GM19452 (cell line): Measurements from ENCODE around the gene ZSCAN1.

Experiments used
- ATAC-seq: cut with Tn5 transposase; IDR thresholded peaks from one replicate; pipeline ENCODE4 v1.9.1; 2021; ENCODE audit not compliant: unreplicated experiment

ZSCAN1 gene

DNA sequence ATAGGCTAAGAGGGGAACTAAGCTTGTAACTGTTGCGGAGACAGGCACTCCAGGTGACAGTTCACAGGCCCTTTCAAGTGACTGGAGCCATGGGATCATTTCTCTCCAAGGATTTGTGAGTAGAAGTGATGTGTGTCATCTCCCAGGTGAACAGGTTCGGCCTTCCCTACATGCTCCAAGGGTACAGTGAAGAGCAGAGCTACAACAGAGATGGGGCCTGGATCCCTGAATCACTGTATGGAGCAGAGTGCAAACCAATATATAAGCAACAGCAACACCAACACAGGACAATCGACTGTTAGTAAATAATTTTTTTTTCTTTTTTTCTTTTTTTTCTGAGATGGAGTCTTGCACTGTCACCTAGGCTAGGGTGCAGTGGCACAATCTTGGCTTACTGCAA lies 49.2 kb downstream of the ZSCAN1 start:
- no peak for ATAC-seq

DNA sequence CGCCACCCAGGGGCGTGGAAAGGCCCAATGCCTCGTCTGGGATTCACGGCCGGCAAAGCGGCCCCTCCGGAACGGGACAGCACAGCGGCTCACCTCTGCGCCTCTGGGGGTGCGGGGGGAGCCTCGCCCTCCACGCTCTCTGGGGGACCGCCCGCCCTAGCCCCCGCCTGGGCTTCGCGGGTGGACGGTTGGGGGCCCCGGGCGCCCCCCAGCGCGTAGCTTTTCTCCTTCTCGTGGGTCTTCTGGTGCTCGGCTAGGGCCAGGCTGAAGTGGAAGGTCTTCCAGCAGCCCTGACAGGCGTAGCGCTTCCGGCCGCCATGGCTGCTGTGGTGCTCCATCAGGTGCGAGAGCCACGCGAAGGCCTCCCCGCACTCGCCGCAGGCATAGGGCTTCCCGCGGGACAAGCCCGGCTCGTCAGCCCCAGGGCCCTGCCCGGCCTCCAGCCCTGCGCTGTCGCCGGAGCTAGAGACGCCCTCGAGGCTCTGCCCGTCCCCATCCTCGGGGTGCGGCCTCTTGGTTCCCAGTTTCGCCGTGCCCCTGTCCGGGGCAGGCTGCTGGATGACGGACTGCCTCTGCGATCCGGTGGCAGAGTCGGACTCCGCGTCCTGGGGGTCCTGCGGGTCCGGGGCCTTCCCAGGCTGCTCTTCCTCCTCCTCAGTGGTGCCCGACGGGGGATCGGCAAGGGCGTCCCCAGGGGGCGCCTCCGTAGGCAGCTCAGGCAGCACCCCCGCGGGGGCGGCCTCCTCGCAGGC lies 50.9 kb downstream of the ZSCAN1 start:
- no peak for ATAC-seq

DNA sequence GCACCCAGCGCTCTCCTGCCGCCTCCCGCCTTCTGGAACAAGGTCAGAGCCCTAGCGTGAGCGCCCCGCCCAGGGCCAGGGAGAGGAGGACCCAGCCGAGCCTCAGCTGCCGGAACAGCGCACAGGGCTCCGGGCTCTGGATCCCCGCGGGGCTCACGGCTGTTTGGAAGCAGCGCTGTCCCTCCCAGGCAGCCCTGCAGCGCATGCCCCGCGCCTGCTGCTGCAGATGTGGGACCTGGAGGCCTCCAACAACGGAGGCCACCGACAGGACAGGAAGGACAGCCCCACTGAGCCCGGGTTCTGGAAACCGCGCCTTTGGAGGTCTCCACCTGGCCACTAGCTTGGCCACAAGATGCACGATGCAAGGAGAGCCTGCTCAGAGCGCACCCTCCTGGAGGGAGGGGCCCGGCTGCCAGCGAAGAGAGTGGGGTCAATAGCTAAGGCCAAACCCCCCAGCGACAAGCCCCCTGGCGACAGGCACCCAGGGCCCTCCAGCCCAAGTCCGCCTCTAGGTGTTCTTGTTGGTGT lies 51.6 kb downstream of the ZSCAN1 start:
- ATAC-seq: no peak

DNA sequence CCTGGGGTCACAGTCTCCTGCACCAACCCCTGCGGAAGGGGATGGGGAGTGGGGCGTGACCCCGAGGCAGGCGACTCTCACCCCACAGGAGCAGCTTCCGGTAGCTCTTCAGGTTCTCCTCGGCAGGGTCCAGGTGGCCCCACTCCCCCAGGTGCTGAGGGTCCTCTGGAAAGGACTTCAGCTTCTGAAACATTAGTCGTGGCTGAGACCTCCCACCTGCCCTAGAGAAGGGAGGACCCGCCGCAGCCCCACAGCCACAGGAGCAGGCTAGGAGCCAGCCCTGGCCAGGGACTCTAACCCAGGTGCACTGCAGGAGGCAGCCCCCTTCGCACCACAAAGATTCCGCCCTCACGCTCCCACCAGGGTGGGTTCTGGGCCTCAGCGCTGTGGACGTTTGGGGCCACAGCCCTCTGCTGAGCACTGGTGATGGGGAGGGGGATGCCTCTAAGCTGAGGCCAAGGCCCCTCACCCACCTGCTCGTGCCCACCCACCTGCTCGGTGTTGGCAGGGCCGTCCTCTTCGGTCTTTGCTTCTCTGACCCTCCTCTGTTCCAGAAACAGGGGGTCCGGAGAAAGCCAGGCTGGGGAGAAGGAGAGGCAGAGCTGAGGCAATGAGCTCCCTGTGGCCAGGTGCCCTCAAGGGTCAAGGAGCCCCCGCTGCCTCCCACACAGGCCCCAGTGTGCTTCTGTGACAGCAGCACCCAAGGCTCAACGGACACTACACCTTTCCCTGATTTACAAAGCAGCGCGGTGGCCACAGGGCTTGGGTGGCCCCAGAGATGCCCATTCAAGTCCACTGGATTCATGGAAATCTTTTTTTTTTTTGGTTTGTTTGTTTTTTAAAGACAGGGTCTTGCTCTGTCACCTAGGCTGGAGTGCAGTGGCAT lies 53.2 kb downstream of the ZSCAN1 start:
- ATAC-seq: no peak

DNA sequence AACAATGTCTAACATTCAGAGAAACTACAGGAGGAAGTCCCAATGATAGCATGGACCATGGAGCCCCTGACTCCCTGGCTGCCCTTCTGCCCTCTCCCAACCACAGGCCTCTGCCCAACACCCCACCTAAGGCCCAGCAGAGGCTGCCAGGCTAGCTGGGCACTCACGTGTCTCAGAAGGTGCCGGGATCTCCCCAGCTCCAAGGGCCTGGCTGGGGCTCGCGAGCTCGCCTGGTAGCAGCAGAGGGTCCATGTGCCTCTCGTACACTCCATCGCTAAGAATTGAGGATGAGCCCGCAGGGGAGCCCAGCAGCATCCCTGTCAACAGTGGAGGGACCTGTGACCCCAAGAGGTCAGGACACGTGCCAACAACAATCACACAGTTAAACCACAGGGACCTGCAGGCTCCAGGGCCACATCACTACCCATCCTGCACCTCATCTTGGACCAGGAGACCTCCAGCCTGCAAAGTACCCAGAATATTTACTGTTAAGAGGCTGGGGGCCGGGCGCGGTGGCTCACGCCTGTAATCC lies 54.8 kb downstream of the ZSCAN1 start:
- no peak for ATAC-seq

DNA sequence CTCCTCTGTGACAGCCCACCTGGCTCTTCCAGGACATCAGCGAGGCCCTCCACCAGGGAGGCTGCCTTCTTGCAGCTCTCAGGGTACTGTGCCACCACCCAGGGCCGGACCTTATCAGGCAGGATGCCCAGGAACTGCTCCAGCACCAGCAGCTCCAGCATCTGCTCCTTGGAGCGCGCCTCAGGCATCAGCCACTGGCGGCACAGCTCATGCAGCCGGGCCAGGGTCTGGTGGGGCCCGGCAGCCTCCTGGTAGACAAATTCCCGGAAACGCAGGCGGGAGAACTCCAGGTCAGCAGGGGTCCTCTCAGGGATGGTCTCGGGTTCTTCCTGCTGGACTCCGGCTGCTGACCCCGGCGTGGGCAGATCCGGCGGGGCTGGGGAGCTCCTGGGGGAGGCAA lies 56.0 kb downstream of the ZSCAN1 start:
- ATAC-seq: no peak

DNA sequence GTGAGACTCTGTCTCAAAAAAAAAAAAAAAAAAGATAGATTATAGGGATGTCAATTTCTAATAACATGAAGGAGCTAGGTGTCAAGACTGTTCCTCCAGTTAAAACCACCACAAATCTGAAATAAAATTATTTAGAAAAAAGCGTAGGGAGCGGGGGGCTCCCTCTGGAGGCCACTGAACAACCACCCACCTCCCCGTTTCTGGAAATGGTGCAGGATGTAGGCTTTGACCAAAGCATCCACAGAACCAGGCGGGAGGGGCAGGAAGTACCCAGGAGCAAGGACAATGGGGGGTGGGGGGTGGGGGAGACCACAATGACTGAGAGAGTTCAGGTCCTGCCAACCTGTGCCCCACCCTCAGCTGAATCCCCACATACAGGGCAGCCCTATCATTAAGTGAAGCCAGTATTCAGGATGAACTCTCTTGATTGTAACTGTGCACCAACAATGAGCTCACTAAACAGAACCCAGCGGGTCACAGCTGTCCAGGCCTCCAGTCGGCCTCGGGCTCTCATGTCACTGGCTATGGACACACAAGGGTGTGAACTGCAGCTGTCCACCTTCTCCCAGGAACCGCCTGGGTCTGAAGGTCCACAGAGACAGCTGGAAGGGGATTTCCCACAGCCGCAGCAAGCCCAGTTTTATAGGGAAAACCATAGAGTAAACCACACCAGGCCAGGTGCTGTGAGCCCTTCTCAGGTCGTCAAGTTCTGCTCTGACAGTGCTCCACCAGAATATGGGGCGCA lies 57.6 kb downstream of the ZSCAN1 start:
- no peak for ATAC-seq

DNA sequence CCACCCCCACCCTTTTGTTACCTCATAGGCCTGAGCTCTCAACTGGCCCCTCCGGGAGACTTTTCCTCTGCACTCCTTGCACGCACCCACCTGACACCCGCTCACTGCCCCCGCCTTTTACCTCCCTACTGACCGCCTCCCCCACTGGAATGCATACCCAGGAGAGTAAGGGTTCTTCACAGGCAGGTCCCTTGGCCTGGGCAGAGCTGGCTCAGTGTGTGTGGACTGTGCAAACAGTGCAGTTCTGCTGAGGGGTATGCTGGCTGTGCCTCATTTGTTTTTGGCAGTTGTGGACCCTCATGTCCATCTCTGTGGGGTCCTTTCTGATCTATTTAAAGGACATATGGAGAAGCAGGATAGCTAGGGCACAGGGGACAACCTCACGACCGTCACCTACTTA lies 59.2 kb downstream of the ZSCAN1 start:
- no peak for ATAC-seq

DNA sequence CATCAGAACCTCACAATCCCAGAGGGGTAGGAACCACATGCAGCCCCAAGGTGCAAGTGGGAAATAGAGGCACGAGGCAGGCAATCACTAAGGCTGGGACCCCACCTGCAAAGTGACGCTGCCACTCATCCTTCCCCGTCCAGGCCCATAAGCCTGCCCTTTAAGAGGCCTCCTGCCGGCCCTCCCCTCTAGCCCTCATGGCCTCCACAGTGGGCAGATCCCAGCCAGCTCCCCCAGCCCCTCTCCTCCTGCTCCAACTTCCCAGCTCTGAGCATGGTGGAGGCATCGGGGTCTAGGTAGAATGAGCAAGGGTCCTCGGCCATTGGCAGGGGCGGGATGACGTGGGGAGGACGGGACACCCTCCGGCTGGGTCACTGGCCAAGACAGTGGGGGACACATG lies 61.5 kb downstream of the ZSCAN1 start:
- no peak for ATAC-seq

DNA sequence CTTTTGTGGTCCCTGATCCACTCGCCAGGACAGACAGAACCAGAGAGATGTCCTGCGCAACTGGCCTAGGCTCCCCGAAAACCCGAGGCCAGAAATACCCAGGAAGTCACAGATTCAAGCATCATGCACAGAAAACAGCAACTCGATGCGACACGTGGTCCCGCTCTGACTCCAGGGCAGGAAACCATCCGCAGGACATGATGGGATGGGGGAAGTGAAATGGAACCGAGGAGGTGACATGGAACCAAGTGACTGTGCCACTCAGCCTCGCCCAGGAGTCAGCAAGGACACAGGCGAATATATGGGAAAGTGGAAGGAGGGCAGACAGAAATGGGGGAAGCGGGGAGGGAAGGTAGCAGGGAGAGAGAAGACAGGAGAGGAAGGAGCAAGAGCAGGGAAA lies 63.1 kb downstream of the ZSCAN1 start:
- no peak for ATAC-seq

DNA sequence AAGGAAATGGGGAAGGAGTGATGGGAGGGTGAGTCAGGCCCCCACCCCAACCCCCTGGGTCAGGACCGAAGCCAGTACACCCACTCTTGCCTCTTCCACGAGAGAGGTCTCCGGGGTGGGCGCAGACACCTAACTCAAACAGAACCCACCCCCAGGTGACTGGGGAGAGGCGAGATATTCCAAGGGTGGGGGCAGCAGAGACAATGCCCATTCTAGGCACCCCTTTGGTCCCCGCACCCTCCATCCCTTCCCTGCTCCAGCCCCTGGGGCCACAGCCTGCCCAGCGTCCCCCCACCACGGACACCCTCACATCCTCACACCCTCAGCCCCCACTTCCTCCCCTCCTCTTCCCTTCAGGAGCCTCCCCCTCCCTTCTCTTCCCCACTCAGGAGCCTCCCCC lies 63.5 kb downstream of the ZSCAN1 start:
- no peak for ATAC-seq

DNA sequence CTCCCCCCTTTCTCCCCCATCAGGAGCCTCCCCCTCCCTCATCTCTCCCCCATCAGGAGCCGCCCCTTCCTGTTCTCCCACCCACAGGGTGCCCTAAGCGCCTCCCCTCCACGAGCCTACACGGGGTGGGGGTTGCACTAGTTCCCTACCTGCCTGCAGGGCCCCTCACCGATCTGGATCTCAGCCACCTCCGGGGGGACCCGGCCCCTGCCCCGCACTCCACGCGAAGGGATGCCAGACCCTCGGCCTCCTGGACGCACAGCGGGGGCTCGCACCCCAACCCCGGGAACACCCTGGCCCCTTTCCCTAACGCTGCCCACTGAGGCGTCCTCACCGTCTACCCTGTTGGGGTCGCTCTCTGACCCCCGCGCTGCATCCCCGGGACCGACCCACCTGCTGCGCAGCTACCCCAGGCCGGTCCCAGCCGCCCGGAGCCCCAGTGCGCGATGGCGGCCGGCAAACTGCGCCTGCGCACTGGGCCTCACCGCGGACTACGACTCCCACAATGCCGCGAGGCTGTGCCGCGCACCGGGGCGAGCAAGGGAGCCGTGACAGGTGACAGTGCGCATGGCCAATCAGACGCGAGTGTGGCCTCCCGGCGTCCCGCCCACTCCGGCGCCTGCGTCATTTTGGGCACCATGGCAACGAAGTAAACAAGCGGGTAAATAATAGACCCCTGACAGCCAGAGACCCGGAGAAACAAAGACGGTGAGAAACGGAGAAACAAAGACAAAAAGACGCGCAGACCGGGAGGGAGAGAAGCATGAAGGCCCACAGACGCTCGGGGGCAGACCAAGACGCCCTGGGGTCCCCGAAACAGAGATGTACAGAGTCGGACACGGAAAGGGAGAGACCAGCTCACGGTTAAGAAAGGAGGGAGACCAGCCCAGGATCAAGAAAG lies 64.2 kb downstream of the ZSCAN1 start, which contains the start of gene ZSCAN18:
Gene ZSCAN18, minus strand, starts transcription at position 451 of the 901 bp plus-strand sequence. CDS start 7,964 bp downstream, outside the sequence.
- ATAC-seq: no peak

DNA sequence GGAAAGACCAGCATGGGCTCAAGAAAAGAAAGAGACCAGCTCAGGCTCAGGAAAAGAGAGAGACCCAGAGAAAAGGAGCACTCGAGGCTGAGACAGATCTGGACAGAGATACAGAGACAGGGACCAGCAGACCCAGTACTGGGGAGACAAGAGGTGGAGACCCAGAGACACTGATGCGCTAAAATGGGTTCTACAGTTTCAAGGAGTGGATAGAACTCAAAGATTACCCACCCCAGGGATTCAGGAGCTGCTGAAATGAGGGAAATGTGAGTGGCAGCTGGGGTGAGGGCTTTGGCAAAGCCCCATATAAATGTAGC lies 64.8 kb downstream of the ZSCAN1 start:
- no peak for ATAC-seq
